SU-DHL-6 (cell line): ENCODE measurements around the gene SULF2.

ENCODE experiments used
- H2AFZ ChIP-seq: fragments of 200-600 bp; sonication (generic); 2 replicates; pipeline ENCODE4 v1.6.1; 2014; ENCODE audit warnings: low read depth, mild to moderate bottlenecking, moderate library complexity, mixed read lengths, antibody characterized with exemption, low read length; ENCODE audit not compliant: severe bottlenecking
- H3F3A ChIP-seq: fragments of 200-600 bp; shearing (Covaris generic); 2 replicates; pipeline ENCODE4 v1.6.0; 2016; ENCODE audit warnings: antibody characterized with exemption, mild to moderate bottlenecking; ENCODE audit not compliant: insufficient read depth
- H3K27ac ChIP-seq: fragments of 200-600 bp; sonication (generic); 2 replicates; pipeline ENCODE4 v1.5.1; 2016; ENCODE audit warnings: low read depth, mild to moderate bottlenecking, low read length, moderate library complexity, mixed read lengths
- H3K27me3 ChIP-seq: fragments of 200-600 bp; sonication (generic), shearing (Covaris generic); 2 replicates; pipeline ENCODE4 v1.6.0; 2014; ENCODE audit warnings: mild to moderate bottlenecking, low read length
- H3K36me3 ChIP-seq: fragments of 200-600 bp; sonication (generic); 2 replicates; pipeline ENCODE4 v1.6.1; 2014; ENCODE audit warnings: mild to moderate bottlenecking, low read length, mixed read lengths
- H3K4me2 ChIP-seq: fragments of 300-600, 200-600 bp; shearing (Covaris generic), sonication (generic); 2 replicates; pipeline ENCODE4 v1.6.0; 2014; ENCODE audit warnings: low read length, low read depth, mild to moderate bottlenecking; ENCODE audit not compliant: poor library complexity, severe bottlenecking
- H3K4me3 ChIP-seq: fragments of 200-600 bp; sonication (generic); 2 replicates; pipeline ENCODE4 v1.5.1; 2014; ENCODE audit warnings: antibody characterized with exemption, low read length, mild to moderate bottlenecking, mixed read lengths; ENCODE audit not compliant: insufficient read depth, poor library complexity, severe bottlenecking
- H3K79me2 ChIP-seq: fragments of 200-600 bp; sonication (generic); 2 replicates; pipeline ENCODE4 v1.6.1; 2014; ENCODE audit warnings: mild to moderate bottlenecking, low read length, moderate library complexity; ENCODE audit not compliant: insufficient read depth
- H3K9ac ChIP-seq: fragments of 200-600 bp; sonication (generic); 2 replicates; pipeline ENCODE4 v1.7.0; 2014; ENCODE audit warnings: mild to moderate bottlenecking, low read length
- H3K9me2 ChIP-seq: fragments of 200-600 bp; sonication (generic); replicated peaks from 2 replicates; pipeline ENCODE4 v1.6.1; 2014; ENCODE audit warnings: low read length; ENCODE audit not compliant: insufficient read depth
- H3K9me3 ChIP-seq: fragments of 200-600 bp; sonication (generic); 2 replicates; pipeline ENCODE4 v1.6.1; 2014; ENCODE audit warnings: low read length, mixed read lengths; ENCODE audit not compliant: insufficient read depth
- H4K20me1 ChIP-seq: fragments of 200-600 bp; sonication (generic); 2 replicates; pipeline ENCODE4 v1.6.1; 2014; ENCODE audit warnings: low read depth, mild to moderate bottlenecking, antibody characterized with exemption, low read length, moderate library complexity, mixed read lengths
- EZH2phosphoT487 ChIP-seq: fragments of 200-600 bp; sonication (generic), shearing (Covaris generic); conservative IDR thresholded peaks from 2 replicates; pipeline ENCODE4 v1.6.1; 2018; ENCODE audit warnings: mild to moderate bottlenecking, antibody characterized with exemption, low read length, moderate library complexity, mixed read lengths
- TF ChIP-seq, protein P1 (sequence below): fragments of 200-600 bp; sonication (generic); IDR thresholded peaks from one replicate; pipeline ENCODE4 v1.5.1; 2017; ENCODE audit warnings: antibody characterized with exemption, mild to moderate bottlenecking, low read length, moderate library complexity; ENCODE audit not compliant: insufficient read depth, poor library complexity, severe bottlenecking

Gene SULF2

DNA sequence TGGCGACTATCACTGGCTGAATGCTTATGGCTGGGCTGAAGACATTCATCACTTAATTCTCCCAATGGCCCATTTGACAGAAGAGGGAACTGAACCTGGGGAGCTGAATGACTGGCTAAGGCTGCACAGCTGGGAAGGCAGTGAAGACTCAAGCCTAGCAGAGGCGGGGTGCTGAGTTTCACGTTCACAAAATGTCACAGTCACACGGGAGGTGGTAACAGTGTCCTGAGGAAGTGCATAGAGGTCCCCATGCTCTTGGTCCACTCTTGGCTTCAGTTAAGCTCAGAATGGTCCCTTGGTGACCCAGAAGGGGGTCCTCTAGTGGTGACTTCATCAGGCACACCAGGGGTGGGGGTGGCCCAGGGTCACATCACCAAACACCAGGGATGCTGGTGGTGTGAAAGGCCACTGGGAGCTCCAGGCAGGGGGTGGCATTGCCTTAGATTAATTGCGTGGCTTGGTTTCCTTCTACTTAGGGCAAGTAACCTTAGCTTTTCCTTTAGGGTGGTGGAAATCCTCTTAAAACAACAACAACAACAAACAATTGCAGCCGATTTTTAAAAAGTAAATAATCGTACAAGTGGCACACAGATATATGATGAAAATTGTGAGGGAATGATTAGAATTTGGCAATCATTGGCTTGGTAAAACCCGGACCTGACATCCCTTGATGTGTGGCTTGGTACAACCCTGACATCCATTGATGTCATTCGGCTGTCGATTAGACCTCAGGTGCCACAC, 45.0 kb downstream of the SULF2 start:
- no peaks in the 10 kb centered on the region for H3K27me3 ChIP-seq
- no peak overlapping the region for H3K27ac ChIP-seq
- H3F3A ChIP-seq: no peaks in the 10 kb centered on the region
- no peaks in the 10 kb centered on the region for H4K20me1 ChIP-seq
- no peak overlapping the region for H3K4me3 ChIP-seq
- H3K36me3 ChIP-seq: no peaks in the 10 kb centered on the region
- H2AFZ ChIP-seq: no peak overlapping the region
- no peaks in the 10 kb centered on the region for H3K9me3 ChIP-seq
- H3K79me2 ChIP-seq: no peaks in the 10 kb centered on the region
- no peak overlapping the region for H3K9ac ChIP-seq
- H3K9me2 ChIP-seq: no peaks in the 10 kb centered on the region
- no peak overlapping the region for H3K4me2 ChIP-seq
- no peak for TF ChIP-seq EZH2phosphoT487
- TF ChIP-seq, protein P1, sequence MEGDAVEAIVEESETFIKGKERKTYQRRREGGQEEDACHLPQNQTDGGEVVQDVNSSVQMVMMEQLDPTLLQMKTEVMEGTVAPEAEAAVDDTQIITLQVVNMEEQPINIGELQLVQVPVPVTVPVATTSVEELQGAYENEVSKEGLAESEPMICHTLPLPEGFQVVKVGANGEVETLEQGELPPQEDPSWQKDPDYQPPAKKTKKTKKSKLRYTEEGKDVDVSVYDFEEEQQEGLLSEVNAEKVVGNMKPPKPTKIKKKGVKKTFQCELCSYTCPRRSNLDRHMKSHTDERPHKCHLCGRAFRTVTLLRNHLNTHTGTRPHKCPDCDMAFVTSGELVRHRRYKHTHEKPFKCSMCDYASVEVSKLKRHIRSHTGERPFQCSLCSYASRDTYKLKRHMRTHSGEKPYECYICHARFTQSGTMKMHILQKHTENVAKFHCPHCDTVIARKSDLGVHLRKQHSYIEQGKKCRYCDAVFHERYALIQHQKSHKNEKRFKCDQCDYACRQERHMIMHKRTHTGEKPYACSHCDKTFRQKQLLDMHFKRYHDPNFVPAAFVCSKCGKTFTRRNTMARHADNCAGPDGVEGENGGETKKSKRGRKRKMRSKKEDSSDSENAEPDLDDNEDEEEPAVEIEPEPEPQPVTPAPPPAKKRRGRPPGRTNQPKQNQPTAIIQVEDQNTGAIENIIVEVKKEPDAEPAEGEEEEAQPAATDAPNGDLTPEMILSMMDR: no peak

DNA sequence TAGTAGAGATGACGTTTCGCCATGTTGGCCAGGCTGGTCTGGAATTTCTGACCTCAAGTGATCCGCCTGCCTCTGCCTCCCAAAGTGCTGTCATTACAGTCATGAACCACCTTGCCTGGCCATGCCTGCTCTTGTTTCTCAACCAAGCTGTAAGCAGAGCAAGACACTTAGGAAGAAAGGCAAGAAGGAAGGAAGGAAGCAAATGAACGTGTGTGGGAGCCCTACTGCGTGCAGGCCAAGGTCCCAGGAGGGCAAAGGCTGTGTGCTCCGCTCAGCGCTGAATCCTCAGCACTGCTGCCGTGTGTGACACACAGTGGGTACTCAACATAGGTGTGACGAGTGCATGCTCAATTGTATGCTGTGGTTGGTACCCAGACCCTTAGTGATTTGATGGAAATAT, 47.4 kb downstream of the SULF2 start:
- Histone ChIP-seq H3K9me3 (no peaks in the 10 kb centered on the region), H3K27me3 (no peaks in the 10 kb centered on the region)

DNA sequence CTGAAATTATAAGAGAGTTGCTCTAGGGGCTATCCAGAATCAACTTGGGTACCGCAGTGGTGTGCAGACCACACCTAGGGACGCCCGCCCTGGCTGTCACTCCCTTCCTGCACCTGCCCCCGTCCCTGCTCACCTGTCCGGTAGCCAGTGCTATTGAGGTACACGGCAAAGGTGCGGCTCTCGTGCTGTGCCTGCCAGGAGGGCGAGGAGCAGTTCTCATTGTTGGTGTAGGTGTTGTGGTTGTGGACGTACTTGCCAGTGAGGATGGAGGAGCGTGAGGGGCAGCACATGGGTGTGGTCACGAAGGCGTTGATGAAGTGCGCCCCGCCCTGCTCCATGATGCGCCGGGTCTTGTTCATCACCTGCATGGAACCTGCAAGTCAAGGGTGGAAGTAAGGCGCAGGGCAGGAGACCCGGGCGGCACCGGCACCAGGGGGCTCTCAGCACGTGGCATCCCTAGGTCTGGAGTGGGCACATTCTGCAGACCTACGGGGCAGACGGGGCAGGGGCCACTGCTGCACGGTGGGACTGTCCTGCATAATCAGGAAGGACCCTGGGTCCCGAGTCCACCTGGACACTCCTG, 48.6 kb downstream of the SULF2 start:
- no peak overlapping the region for H3K4me3 ChIP-seq
- no peak overlapping the region for H2AFZ ChIP-seq
- no peaks in the 10 kb centered on the region for H3K79me2 ChIP-seq
- no peaks in the 10 kb centered on the region for H4K20me1 ChIP-seq
- H3K36me3 ChIP-seq: no peaks in the 10 kb centered on the region
- no peak overlapping the region for H3K9ac ChIP-seq
- no peak for TF ChIP-seq EZH2phosphoT487
- TF ChIP-seq, protein P1: no peak
- no peaks in the 10 kb centered on the region for H3K27me3 ChIP-seq
- H3K9me3 ChIP-seq: no peaks in the 10 kb centered on the region
- no peaks in the 10 kb centered on the region for H3F3A ChIP-seq
- H3K27ac ChIP-seq: no peak overlapping the region
- H3K9me2 ChIP-seq: no peaks in the 10 kb centered on the region
- H3K4me2 ChIP-seq: no peak overlapping the region

More for the DNA sequence above, 47.4 kb downstream of the SULF2 start:
- Histone ChIP-seq H2AFZ (no peak overlapping the region), H3K36me3 (no peaks in the 10 kb centered on the region), H4K20me1 (no peaks in the 10 kb centered on the region), H3K9ac (no peak overlapping the region), H3F3A (no peaks in the 10 kb centered on the region), H3K4me3 (no peak overlapping the region), H3K79me2 (no peaks in the 10 kb centered on the region), H3K4me2 (no peak overlapping the region), H3K27ac (no peak overlapping the region), H3K9me2 (no peaks in the 10 kb centered on the region)
- no peak for TF ChIP-seq EZH2phosphoT487
- TF ChIP-seq, protein P1: no peak
